Measurements from ENCODE around the gene VCL.
"Not testable (repeated sequence)": the region's sequence is repeated elsewhere in the genome, so short reads cannot be mapped to it uniquely, and the experiment has no call there.

Gene VCL

DNA sequence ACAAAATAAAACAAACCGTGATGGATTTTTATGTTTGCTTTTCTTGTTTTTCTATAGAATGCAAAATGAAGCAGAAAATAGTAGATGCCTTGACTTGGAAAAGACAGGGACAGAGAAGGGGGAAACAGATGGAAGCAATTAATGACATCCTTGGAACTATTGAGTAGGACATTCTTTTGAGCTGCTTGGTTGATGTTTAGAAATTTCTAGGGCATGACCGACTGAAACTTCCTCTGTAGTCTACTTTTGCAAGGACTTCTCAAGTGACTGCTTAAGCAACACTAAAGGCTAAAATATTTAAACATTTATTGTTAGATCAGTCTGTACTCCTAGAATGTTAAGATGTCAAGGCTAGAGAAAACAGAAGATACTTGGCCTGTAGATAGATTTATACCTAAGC, 49.4 kb downstream of the VCL start:
- DNase-seq = no peak

DNA sequence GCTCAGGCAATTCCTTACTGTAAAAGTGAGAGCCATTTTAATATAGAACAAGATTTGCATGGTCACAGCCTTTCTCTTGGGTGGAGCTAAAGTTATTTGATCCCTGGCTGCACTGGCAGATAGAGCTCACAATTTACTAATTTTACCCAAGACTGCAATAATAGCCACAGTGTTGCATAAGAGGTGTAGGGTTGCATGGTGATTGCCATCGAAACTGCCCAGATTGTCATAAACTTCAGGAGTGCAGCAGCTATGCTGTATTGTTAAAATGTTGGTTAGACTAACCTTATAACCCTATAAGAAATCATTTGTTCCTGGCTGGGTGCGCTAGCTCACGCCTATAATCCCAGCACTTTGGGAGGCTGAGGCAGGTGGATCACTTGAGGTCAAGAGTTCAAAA, 50.0 kb downstream of the VCL start:
- no peak for DNase-seq

DNA sequence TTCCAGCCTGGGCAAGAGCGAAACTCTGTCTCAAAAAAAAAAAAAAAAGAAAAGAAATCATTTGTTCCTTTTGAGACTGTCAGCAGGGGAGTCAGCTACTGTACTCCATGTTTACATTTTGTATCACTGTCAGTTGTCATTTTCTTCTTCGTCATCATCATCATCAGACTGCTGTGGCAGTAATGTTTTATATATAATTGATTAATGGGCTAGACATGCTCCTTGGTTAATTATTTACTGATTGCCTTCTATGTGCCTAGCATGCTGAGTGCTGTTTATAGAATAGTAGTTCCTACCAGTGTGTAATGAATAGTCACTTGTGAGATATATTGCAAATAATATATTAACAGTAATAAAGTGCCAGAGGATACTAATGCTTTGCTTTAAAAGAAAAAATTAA, 50.5 kb downstream of the VCL start:
- DNase-seq = no peak

DNA sequence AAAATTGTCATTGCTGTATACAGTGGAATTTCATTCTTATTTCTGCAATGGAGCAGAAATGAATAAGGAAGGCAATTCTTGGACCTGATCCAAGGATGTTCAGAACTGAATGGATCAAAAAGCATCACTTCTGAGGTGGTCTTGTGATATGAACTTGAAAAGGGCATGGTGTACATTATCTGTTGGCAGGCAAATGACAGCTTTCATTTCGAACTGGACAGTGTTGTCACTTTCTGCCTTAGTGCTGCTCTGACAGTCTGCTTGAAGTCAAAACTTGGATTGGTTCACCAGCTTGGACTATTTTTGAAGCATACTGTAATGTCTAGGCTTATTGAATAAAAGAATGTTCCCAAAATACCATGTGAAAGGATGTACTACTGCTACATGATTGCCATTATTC, 52.0 kb downstream of the VCL start:
- no peak for DNase-seq

DNA sequence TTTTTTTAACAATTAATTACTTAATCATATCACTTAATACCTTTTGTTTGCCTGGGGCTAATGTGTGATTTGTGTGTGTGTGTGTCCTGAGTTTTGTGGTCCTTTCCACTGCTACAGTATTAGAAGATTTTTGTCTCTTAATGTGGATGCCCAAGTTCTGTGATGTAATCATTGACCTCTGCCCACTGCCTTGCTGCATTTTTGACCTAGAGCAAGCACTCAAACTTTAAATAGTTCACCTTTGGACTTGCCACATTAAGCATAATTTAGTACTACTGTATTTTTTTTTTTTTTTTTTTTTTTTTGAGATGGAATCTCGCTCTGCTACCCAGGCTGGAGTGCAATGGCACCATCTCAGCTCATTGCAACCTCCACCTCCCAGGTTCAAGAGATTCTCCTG, 52.7 kb downstream of the VCL start:
- DNase-seq = no peak

DNA sequence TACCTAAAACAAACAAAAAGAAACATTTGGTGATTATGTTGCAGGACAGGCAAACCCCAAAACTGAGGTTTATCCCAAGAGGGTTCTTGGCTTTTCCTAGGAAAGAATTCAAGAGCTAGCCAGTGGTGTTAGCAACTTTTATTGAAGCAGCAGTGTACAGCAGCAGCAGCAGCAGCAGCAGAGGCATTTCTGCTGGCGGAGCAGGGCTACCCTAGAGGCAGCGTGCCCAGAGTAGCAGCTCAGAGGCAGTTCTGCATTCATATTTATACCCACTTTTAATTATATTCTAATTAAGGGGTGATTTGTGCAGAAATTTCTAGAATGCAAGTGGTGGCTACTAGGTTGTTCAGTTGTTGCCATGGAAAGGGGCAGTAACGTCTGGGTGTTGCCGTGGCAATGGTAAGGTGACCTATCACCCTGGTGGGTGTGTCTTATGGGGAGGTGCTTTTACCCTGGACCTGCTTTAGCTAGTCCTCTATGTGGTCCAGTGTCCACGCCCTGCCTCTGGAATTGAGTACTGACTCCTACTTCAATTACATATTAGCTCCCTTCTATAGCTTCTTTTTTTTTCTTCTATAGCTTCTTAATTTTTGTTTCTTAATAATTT, 53.9 kb downstream of the VCL start:
- DNase-seq = no peak

DNA sequence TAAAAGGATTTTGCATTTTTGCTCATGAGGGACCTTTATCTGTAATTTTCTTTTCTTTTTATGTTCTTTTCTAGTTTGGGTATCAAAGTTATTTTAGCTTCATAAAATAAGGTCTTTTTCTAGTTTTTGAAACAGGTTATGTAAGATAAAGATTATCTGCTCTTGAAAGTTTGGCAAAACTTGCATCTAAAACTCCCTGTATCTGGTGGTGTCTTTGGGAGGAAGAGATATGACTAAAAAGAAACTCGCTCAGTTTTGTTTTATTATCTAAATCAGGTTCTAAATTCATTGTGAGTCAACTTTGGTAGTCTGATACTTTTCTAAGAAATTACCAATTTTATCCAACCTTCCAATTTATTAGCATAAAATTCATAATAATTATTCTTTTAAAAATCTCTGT, 55.1 kb downstream of the VCL start:
- no peak for DNase-seq

DNA sequence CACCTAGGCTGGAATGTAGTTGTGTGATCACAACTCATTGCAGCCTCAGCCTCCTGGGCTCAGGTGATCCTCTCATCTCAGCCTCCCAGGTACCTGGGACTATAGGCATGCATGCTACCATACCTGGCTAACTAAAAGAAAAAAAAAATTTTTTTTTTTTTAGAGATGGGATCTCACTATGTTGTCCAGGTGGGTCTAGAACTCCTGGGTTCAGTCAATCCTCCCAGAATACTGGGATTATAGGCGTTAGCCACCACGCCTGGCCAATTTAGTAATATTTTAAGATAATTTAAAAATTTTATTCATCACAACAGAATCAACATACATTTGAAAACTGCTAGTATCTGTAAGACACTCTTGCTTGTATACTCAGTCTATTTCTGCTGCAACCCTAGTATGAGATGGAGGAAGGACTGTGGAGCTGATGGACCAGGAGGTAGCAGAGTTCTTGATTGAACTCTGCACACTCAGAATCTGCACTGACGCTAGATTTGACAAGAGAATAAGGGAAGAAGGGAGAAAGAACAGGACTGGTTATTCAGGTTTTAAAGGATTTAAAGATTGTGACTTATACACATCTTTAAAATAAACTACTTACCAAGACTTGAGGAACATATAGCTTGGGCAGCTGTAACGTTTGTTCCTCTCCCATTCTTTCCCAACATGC, 57.6 kb downstream of the VCL start:
- no peak for DNase-seq

DNA sequence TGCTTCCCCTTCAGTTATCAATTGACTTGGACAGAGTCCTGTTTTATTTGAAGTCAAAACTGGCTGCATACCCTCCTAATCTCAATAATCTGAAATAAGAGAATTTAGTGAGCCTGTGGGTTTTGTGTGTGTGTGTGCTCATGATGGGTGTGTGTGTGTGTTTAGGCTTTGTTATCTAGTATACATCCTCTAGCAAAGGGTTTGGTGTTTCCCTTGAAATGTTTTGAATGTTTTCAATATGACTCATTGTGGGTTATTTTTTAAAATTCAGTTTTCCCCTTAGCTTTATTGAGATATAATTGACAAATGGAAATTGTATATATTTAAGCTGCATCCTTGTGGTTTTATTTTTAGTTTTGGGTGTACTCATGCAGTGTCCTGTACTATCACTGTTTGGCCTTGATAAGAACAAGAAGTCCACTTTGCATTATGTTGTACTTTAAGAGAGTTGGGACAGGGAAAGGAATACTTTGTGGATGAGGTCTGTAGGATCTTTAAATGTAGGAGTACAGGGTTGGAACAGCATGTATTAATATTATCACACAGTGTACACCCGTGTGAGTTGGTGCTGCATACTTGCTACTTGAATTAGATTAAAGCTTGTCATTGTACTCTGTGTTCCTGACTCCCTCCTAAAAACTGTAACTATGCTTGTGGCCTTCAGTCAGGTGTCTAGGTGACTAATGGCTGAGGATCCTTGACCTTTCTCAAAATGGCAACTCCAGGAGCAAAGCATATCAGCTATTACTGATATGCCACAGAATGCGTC, 58.3 kb downstream of the VCL start:
- DNase-seq = peak; percentile 12

DNA sequence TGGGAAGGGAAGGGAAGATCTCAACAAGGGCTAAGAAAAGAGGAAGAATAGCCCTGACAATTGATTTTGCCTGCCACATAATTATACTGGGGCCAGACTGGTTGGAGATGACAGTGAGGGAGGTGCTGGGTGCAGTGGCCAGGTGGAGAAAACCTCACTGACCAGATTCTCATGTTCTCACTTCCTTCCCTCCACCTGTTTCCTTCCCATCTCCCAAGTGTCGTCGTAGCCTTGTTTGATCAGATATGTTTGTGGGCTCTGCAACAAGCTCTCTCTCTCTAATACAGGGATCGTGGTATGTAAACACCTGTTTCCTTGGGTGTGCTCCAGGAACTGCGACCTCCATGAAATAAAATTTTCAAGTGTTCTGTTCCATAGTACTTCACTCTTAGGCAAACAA, 60.2 kb downstream of the VCL start:
- no peak for DNase-seq

DNA sequence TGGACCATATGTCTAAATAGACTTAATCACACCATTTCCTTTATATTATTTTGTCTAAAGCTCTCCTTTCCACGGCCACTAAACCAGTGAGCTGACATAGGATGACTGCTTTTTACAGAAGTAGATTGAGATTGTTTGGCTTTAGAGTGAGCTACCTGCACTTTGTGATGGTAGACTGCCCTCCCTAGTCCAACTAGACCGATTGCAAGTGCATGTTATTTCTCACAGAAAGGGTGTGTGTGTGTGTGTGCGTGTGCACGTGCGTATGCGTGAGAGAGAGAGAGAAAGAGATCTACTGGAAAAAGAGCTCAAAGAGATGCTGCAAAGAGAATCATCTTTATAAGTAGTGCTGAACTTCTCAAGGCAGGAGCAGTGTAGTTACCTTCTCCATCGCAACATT, 60.7 kb downstream of the VCL start:
- DNase-seq = peak; percentile 40

DNA sequence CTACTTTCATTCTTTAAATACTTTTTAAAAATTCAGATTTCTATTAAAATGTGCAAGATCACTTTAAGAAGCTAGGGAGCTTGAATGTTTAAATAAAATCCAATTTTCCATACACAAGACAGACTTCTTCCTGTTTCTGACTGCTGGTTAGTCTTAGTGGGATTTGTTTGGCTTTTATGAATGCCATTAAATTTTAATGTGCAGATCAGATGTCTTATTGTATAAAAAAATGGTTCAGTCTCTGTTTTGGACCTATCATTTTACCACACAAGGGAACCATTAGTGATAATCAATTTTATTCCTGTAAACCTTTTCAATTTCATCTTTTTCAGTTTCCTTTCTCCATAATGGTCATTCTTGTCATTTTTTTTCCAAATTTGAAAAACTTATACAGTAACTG, 63.2 kb downstream of the VCL start:
- no peak for DNase-seq

DNA sequence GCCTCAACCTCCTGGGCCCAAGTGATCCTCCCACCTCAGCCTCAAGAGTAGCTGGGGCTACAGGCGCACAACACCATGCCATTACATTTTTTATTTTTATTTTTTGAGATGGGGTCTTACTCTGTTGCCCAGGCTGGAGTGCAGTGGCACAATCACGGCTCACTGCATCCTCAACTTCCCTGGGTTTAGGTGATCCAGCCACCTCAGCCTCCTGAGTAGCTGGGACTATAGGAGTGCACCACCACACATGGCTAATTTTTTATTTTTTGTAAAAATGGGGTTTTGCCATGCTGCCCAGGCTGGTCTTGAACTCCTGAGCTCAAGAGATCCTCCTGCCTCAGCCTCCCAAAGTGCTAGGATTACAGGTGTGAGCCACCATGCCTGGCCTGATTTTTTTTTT, 64.1 kb downstream of the VCL start:
- DNase-seq = not testable (repeated sequence)

DNA sequence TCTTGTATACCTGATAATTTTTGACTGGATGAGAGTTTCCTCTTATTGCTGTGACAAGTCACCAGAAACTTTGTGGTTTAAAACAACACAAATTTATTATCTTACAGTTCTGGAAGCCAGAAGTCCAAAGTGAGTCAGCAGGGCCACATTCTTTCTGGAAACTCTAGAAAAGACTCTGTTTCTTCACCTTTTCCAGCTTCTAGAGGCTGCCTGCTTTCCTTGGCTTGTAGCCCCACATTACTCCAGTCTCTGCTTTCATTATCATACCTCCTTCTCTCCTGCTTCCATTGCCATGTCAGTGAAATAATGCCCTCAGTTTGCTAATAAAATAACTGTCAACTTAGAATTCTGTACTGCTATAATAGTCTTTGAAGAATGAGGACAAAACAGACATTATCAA, 65.3 kb downstream of the VCL start:
- no peak for DNase-seq

DNA sequence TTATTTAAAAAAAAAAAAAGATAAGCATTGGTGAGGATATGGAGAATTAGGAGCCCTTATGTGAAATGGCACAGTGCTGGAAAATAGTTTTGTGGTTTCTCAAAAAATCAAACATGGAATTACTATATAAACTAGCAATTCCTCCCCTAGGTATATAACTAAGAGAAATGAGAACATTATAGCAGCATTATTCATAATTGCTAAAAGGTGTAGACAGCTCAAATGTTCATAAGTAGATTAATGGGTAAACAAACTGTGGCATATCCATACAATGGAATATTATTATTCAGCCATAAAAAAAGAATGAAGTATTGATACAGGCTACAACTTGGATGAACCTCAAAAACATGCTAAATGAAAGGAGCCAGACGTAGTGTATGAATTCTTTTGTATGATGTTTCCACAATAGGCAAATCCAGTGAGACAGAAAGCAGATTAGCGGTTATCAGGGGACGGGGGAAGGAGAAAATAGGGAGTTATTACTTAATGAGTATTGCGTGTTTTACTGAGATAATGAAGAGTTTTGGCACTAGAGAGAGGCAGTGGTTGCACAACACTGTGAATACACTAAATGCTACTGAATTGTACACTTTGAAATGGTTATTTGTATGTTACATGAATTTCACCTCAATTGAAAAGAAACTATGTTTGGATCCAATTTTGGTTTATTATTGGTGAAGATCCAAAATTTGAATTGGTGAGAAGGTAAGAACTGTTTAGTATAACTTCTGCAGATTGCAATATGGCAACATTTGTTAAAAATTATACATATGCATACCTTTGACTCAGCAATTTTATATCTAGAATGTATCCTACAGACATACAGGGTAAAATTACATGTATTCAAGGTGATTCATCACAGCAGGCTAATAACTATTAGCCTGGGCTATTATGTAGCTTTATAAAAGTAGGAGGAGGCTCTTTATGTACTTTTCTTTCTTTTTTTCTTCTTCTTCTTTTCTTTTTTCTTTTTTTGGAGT, 69.7 kb downstream of the VCL start:
- DNase-seq = no peak

DNA sequence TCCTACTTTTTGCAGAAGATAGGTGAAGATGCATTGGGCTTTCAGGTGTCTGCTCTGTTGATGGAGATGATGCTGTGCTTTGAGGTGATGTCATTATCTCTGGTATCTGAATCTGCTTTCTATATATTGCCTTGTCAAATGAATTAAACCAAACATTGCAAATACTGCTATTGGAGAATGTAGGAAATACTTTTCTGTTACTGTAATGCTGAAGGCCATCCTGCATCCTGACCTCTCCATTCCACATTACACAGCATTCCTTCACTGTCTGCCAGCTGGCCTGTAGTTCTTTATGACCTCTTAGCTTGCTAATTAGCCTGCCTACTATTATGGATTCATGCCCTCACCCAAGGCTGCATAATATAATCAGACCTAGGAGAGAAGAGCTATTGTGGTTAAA, 73.2 kb downstream of the VCL start:
- no peak for DNase-seq

DNA sequence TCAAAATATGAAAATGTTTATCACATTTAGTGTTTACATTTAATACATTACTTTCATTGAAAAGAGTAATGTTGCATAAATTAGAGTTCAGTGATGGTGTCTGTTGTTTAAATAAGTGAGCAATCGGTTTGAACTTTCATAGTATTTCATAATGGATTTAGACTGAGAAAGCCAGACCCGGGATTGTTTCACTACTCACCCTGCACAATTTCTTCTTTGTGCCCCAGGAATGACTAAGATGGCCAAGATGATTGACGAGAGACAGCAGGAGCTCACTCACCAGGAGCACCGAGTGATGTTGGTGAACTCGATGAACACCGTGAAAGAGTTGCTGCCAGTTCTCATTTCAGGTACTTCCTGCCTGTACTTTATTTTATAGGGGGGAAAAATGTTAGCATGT, 74.6 kb downstream of the VCL start:
- DNase-seq = no peak

DNA sequence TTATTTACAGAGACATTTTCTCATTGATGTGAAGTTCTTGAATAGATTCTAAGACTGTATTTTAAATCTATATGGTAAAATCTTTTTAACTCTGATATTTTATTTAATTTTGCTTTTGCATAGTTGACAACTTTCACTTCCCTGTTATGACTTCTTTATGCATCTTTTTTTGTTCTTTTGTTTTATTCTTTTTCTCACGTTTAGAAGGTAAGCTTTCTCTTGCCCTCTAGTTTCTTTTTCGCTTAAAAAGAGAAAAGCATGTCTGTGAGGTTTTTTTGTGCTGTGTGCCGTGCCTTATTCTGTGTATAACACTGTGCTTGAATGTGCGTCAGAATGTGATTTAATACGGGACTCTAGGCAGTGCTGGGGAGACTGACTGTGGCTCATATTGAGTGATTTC, 78.0 kb downstream of the VCL start:
- no peak for DNase-seq

DNA sequence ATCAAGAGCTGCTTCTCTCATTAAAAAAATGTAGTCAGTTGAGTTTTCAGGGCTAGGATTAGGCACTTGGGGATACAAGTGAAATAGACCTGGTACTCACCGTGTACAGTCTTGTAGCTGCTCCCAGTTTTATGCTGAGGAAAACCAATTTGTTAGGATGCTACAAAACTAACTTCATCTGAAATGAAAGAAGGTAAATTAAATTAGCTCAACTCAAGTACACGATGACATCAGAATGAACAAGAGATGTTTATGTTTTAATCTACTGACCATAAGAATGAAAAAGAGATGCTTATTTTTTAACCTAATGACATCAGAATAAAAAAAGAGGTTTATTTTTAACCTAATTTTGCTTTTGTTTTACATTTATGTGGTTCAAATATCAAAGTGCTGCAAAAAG, 79.0 kb downstream of the VCL start:
- no peak for DNase-seq

DNA sequence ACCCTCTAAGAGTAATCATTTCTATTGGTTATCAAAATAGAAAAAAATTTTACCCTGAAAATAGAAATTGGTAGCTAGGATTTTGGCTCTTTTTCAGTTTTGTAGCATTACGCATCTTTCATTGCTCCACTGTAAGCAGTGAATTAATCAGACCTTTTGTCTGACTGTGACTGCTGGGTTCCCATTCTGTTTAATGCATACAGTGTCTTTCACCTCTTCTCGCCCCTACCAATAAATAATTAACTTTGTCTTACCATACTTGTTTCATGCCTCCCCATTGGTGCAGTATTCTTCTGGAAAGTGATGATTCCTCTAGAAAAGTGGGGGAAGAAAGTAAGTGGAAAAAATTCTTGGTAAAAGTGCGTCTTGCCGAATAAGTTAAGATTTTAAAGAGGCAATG, 79.5 kb downstream of the VCL start:
- no peak for DNase-seq

DNA sequence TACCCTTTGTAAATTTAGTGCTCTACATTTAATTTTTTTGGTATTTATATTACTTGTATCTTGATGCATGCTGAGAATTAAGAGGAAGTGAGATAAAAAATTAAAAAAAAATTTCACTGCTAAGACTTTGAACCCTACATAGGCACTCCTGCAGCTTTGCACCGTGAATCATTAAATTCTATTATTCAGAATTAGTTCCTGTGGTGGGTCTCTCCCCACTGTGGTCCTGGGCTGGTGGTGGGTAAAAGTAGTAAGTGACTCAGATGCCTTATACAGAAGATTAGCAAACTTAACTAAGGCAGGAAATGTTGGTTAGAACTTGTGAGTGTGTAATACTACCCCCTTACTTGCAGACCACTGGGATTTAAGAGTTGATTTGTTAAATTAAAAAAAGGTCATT, 80.1 kb downstream of the VCL start:
- DNase-seq = peak; percentile 30

DNA sequence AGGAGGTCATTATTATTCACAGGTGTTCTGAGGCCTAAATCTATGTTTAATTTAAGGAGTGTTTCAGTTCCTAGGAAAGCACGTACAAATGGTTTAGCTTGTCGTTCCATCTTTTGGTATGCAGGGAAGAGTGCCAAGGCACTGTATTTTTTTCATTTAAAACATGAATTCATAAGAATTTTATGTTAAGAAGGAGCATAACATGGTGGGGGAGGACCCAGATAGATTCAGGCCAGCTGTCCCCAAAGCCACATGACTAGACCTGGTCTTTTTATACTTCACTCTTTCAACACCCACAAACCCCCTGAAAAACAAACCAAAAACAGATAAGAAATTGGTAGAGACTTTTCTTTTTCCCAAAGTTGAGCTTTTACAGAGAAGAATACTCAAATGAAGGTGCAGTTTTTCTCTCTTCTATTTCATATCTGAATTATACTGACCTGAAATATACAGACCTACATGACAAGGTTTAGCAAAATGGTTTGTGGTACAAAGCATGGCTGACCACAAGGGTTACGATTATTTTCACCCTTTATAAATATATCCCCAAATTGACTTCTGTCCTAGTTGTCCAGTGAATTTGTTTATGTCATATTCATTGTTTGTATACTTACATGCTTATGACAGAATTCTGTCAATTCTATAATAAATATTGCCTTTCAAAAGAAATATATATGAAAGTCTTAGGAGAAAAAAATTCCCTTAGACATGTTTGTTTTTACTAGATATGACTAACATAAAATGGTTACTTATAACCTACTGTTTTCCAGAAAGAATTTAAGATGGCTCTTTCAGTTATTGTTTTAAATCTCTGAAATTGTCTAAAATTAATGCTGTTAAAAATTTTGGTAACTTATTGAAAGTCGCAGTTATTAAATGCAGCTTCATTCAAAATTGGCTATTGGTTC, 81.4 kb downstream of the VCL start:
- no peak for DNase-seq

Data from CD4-positive, alpha-beta T cell treated with Interleukin-21 for 1 hour (primary cell).